WTC11 (cell line): ENCODE measurements around the gene PRELID2. TPM values are rescaled to one million over a fixed set of nuclear protein-coding genes. Genes with fewer than 3 reads are reported as not detected.

ENCODE experiments used
- ATAC-seq: fragments of 200-7000 bp; cut with Tn5 transposase; 2 replicates; pipeline ENCODE4 v1.10.0; 2021; ENCODE audit warnings: mild to moderate bottlenecking, moderate library complexity
- CTCF ChIA-PET: fragments of 300-600 bp; sonication (Branson Sonifier 250); formaldehyde crosslinking; loops from one replicate; lab custom pipeline; 2021; ENCODE audit warnings: antibody characterized with exemption; lab: Charles Lee
- POLR2A ChIA-PET: fragments of 350-600 bp; sonication (Branson Sonifier 250); formaldehyde crosslinking; loops from one replicate; lab custom pipeline; 2021; ENCODE audit warnings: antibody characterized with exemption; lab: Charles Lee
- DNase-seq: peaks from one replicate; pipeline ENCODE4 v3.0.0; 2021; ENCODE audit warnings: low spot score
- H3K27ac Mint-ChIP-seq: 2 replicates; pipeline ENCODE4 v1.8.0; 2021; ENCODE audit warnings: mixed read lengths
- H3K27me3 Mint-ChIP-seq: 2 replicates; pipeline ENCODE4 v1.8.0; 2021; ENCODE audit warnings: low read depth, mild to moderate bottlenecking, moderate library complexity, mixed read lengths
- H3K36me3 Mint-ChIP-seq: 2 replicates; pipeline ENCODE4 v1.8.0; 2021; ENCODE audit warnings: mixed read lengths
- H3K4me1 Mint-ChIP-seq: 2 replicates; pipeline ENCODE4 v1.8.0; 2022; ENCODE audit warnings: mixed read lengths
- H3K4me3 Mint-ChIP-seq: 2 replicates; pipeline ENCODE4 v1.8.0; 2021; ENCODE audit warnings: mild to moderate bottlenecking, moderate library complexity, mixed read lengths
- H3K9me3 Mint-ChIP-seq: 2 replicates; pipeline ENCODE4 v1.8.0; 2021; ENCODE audit warnings: mixed read lengths
- ATF1 ChIP-seq: sonication (generic); formaldehyde crosslinking; IDR thresholded peaks from 2 replicates; pipeline ENCODE4 v1.8.1; 2023; ENCODE audit warnings: mild to moderate bottlenecking, moderate library complexity, missing genetic modification reagents
- E2F1 ChIP-seq: sonication (generic); formaldehyde crosslinking; IDR thresholded peaks from 2 replicates; pipeline ENCODE4 v1.8.0; 2022; ENCODE audit warnings: mild to moderate bottlenecking, missing genetic modification reagents
- ELF4 ChIP-seq: sonication (generic); formaldehyde crosslinking; IDR thresholded peaks from 2 replicates; pipeline ENCODE4 v1.8.1; 2022; ENCODE audit warnings: low read depth, mild to moderate bottlenecking, moderate library complexity, missing genetic modification reagents
- ESRRA ChIP-seq: sonication (generic); formaldehyde crosslinking; IDR thresholded peaks from 2 replicates; pipeline ENCODE4 v1.8.1; 2022; ENCODE audit warnings: mild to moderate bottlenecking, missing genetic modification reagents, borderline replicate concordance
- FOXJ3 ChIP-seq: sonication (generic); formaldehyde crosslinking; IDR thresholded peaks from 2 replicates; pipeline ENCODE4 v1.9.0; 2021; ENCODE audit warnings: missing genetic modification reagents, mild to moderate bottlenecking, borderline replicate concordance
- JUN ChIP-seq: sonication (generic); formaldehyde crosslinking; IDR thresholded peaks from 2 replicates; pipeline ENCODE4 v1.8.0; 2023; ENCODE audit warnings: mild to moderate bottlenecking, missing genetic modification reagents
- NFE2L1 ChIP-seq: sonication (generic); formaldehyde crosslinking; IDR thresholded peaks from 2 replicates; pipeline ENCODE4 v1.8.1; 2023; ENCODE audit warnings: missing genetic modification reagents
- NR1H2 ChIP-seq: sonication (generic); formaldehyde crosslinking; IDR thresholded peaks from 2 replicates; pipeline ENCODE4 v1.9.0; 2021; ENCODE audit warnings: mild to moderate bottlenecking, moderate library complexity, missing genetic modification reagents
- NR2C2 ChIP-seq: sonication (generic); formaldehyde crosslinking; IDR thresholded peaks from 2 replicates; pipeline ENCODE4 v1.8.0; 2022; ENCODE audit warnings: mild to moderate bottlenecking, missing genetic modification reagents
- PREB ChIP-seq: sonication (generic); formaldehyde crosslinking; IDR thresholded peaks from 2 replicates; pipeline ENCODE4 v1.8.1; 2022; ENCODE audit warnings: mild to moderate bottlenecking, missing genetic modification reagents, moderate library complexity, borderline replicate concordance
- SMAD3 ChIP-seq: sonication (generic); formaldehyde crosslinking; IDR thresholded peaks from 2 replicates; pipeline ENCODE4 v1.8.0; 2022; ENCODE audit warnings: missing genetic modification reagents, mild to moderate bottlenecking, borderline replicate concordance
- TP53 ChIP-seq: sonication (generic); formaldehyde crosslinking; IDR thresholded peaks from 2 replicates; pipeline ENCODE4 v1.8.1; 2023; ENCODE audit warnings: mild to moderate bottlenecking, missing genetic modification reagents
- USF1 ChIP-seq: sonication (generic); formaldehyde crosslinking; IDR thresholded peaks from 2 replicates; pipeline ENCODE4 v1.8.0; 2022; ENCODE audit warnings: mild to moderate bottlenecking, missing genetic modification reagents
- ZBTB21 ChIP-seq: sonication (generic); formaldehyde crosslinking; IDR thresholded peaks from 2 replicates; pipeline ENCODE4 v1.8.1; 2023; ENCODE audit warnings: mild to moderate bottlenecking, missing genetic modification reagents, borderline replicate concordance
- ZNF219 ChIP-seq: sonication (generic); formaldehyde crosslinking; IDR thresholded peaks from 2 replicates; pipeline ENCODE4 v1.8.0; 2023; ENCODE audit warnings: missing genetic modification reagents, mild to moderate bottlenecking, borderline replicate concordance
- ZNF232 ChIP-seq: sonication (generic); formaldehyde crosslinking; IDR thresholded peaks from 2 replicates; pipeline ENCODE4 v1.8.0; 2022; ENCODE audit warnings: mild to moderate bottlenecking, missing genetic modification reagents
- ZNF263 ChIP-seq: sonication (generic); formaldehyde crosslinking; IDR thresholded peaks from 2 replicates; pipeline ENCODE4 v1.8.1; 2022; ENCODE audit warnings: low read depth, mild to moderate bottlenecking, moderate library complexity, missing genetic modification reagents
- ZNF425 ChIP-seq: fragments of 250-450 bp; sonication (Bioruptor Pico); conservative IDR thresholded peaks from 2 replicates; pipeline ENCODE4 v1.9.0; 2021; ENCODE audit warnings: mild to moderate bottlenecking
- total RNA-seq: library from RNA; stranded (reverse); gene quantifications from 3 replicates; pipeline ENCODE4 v1.2.3, GENCODE V29; 2021
- TF ChIP-seq, protein P1 (sequence below): fragments of 250-450 bp; sonication (Bioruptor Pico); IDR thresholded peaks from 2 replicates; pipeline ENCODE4 v1.9.0; 2021; ENCODE audit warnings: mild to moderate bottlenecking
- TF ChIP-seq, protein P2 (sequence below): sonication (generic); formaldehyde crosslinking; IDR thresholded peaks from 2 replicates; pipeline ENCODE4 v1.8.1; 2023; ENCODE audit warnings: mild to moderate bottlenecking, missing genetic modification reagents, moderate library complexity

The PRELID2 gene
- total RNA-seq, 1 experiment from 2014 or later, result 10.0 TPM

- TF ChIP-seq ZNF263 (CRISPR knock-in tag) (no peak), E2F1 (no peak), FOXJ3 (CRISPR knock-in tag) (no peak), ZNF425 (CRISPR knock-in tag) (no peak), NR2C2 (no peak), NR1H2 (no peak), ELF4 (CRISPR knock-in tag) (no peak), TP53 (CRISPR knock-in tag) (no peak), NFE2L1 (CRISPR knock-in tag) (no peak), ZNF232 (CRISPR knock-in tag) (no peak), SMAD3 (no peak), ATF1 (CRISPR knock-in tag) (no peak), PREB (CRISPR knock-in tag) (no peak), JUN (CRISPR knock-in tag) (no peak), USF1 (CRISPR knock-in tag) (no peak), ZBTB21 (CRISPR knock-in tag) (no peak), ZNF219 (CRISPR knock-in tag) (no peak), ESRRA (CRISPR knock-in tag) (no peak)
- TF ChIP-seq, protein P1, sequence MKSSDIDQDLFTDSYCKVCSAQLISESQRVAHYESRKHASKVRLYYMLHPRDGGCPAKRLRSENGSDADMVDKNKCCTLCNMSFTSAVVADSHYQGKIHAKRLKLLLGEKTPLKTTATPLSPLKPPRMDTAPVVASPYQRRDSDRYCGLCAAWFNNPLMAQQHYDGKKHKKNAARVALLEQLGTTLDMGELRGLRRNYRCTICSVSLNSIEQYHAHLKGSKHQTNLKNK, result no peak
- TF ChIP-seq, protein P2, sequence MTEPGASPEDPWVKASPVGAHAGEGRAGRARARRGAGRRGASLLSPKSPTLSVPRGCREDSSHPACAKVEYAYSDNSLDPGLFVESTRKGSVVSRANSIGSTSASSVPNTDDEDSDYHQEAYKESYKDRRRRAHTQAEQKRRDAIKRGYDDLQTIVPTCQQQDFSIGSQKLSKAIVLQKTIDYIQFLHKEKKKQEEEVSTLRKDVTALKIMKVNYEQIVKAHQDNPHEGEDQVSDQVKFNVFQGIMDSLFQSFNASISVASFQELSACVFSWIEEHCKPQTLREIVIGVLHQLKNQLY (CRISPR knock-in tag), result no peak
- no peaks in the 10 kb centered on the region for H3K36me3 Mint-ChIP-seq
- H3K27me3 Mint-ChIP-seq, result peaks cover 11% of the 10 kb centered on the region
- no peaks in the 10 kb centered on the region for H3K9me3 Mint-ChIP-seq
- peaks cover 17% of the 10 kb centered on the region for H3K4me1 Mint-ChIP-seq
- H3K4me3 Mint-ChIP-seq, result no peak overlapping the region
- no peak for ATAC-seq
- H3K27ac Mint-ChIP-seq, result no peak overlapping the region
- POLR2A ChIA-PET, result no interaction called here
- no peak for DNase-seq
- CTCF ChIA-PET, result no interaction called here
These were observed 5.3 kb downstream of the PRELID2 start for GRCh38 chr5:145829708-145830361.
